Measurements from ENCODE around the gene TXLNB. TPM values are rescaled to one million over a fixed set of nuclear protein-coding genes. Genes with fewer than 3 reads are reported as not detected.

TXLNB gene
- total RNA-seq, 2 experiments from 2014 or later: 0.11 to 0.22 TPM

DNA sequence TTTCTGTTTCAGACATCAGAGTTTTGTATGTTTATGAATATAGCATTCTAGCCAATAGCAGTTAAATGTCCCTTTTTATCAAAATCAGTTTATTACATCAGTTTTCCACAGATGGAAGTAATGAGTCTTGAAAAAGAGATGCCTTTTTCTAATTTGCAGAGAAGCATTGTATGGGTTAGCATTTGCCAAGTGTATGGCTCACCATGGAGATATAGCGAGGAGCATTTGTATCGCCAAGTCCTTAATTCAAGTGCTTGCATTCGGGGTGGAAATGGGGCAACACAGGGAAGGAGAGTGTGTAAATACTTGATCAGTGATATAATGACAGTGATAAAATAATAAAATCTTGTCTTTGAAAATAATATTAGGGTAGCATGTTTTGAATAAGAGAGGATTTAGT lies 42.9 kb downstream of the TXLNB start:
- no peaks in the 10 kb centered on the region for H3K36me3 Mint-ChIP-seq (ENCODE audit: low read depth)
- TF ChIP-seq, protein P1, sequence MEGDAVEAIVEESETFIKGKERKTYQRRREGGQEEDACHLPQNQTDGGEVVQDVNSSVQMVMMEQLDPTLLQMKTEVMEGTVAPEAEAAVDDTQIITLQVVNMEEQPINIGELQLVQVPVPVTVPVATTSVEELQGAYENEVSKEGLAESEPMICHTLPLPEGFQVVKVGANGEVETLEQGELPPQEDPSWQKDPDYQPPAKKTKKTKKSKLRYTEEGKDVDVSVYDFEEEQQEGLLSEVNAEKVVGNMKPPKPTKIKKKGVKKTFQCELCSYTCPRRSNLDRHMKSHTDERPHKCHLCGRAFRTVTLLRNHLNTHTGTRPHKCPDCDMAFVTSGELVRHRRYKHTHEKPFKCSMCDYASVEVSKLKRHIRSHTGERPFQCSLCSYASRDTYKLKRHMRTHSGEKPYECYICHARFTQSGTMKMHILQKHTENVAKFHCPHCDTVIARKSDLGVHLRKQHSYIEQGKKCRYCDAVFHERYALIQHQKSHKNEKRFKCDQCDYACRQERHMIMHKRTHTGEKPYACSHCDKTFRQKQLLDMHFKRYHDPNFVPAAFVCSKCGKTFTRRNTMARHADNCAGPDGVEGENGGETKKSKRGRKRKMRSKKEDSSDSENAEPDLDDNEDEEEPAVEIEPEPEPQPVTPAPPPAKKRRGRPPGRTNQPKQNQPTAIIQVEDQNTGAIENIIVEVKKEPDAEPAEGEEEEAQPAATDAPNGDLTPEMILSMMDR (IDR thresholded peaks at IDR 0.05): no peak
- intact Hi-C loops (cut with micrococcal nuclease): no loop called here
- peaks cover 51% of the 10 kb centered on the region for H3K4me1 Mint-ChIP-seq (ENCODE audit: low read depth)
- DNase-seq (no peak), ATAC-seq (no peak)
- no peaks in the 10 kb centered on the region for H3K27me3 Mint-ChIP-seq
- H3K27ac Mint-ChIP-seq: no peak overlapping the region
- H3K4me3 Mint-ChIP-seq: no peak overlapping the region
- ChIA-PET CTCF (interaction anchor here (2.1 to 2.3 kb wide), 2 partner anchors 29 to 116 kb away, joined by 12 read pairs; no protein-coding TSS in a partner anchor), POLR2A (no interaction called here)
- peaks cover 2% of the 10 kb centered on the region for H3K9me3 Mint-ChIP-seq

DNA sequence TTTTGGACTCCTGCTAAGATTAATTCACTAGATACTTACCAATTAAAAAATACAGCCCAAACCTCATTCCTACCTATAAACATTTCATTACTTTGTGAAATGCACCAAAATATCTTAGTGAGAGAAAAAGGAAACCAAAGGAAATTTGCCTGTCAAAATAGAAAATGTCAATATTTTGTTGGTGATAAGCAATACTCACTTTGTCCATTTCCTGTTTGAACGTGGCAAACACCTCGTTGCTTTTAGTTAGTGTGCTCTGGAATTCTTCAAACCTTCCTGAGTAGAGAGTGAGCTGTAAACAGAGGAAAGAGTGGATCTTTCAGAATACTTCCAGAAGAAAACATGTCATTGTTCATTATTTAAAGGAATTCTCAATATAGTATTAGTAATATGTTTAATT lies 44.2 kb downstream of the TXLNB start:
- peak overlapping the region; percentile 59 for H3K27ac Mint-ChIP-seq
- ChIA-PET POLR2A (no interaction called here), CTCF (no interaction called here)
- no peaks in the 10 kb centered on the region for H3K27me3 Mint-ChIP-seq
- no peak for ATAC-seq
- peaks cover 2% of the 10 kb centered on the region for H3K9me3 Mint-ChIP-seq
- no peaks in the 10 kb centered on the region for H3K36me3 Mint-ChIP-seq (ENCODE audit: low read depth)
- H3K4me1 Mint-ChIP-seq (ENCODE audit: low read depth): peaks cover 48% of the 10 kb centered on the region
- intact Hi-C loops (cut with micrococcal nuclease): no loop called here
- DNase-seq: no peak
- TF ChIP-seq, protein P1 (IDR thresholded peaks at IDR 0.05): no peak
- no peak overlapping the region for H3K4me3 Mint-ChIP-seq

DNA sequence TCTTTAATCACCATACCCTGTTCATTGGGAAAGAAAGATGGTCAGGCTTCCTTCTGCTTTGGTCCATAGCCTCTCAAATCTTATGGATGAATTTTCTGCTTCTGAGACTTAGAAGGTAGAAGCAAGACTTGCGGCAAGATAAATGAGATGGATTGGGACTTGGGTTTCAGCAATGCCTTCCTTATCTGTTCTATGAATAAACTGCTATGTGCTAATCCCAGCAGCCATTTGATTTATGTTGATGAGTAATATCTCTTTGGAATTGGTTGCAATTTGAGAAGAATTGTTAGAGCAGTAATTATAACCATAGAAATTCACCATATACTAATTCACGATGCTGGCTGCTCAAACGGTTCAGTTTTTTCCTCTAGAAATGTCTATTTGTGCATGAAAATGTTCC lies 48.3 kb downstream of the TXLNB start:
- intact Hi-C loops (cut with micrococcal nuclease): no loop called here
- Mint-ChIP-seq H3K27me3 (no peaks in the 10 kb centered on the region), H3K9me3 (peaks cover 1% of the 10 kb centered on the region), H3K27ac (no peak overlapping the region), H3K36me3 (ENCODE audit: low read depth) (no peaks in the 10 kb centered on the region), H3K4me3 (no peak overlapping the region), H3K4me1 (ENCODE audit: low read depth) (peaks cover 11% of the 10 kb centered on the region)
- TF ChIP-seq, protein P1 (IDR thresholded peaks at IDR 0.05): no peak
- DNase-seq: no peak
- CTCF ChIA-PET: interaction anchor here (1.0 to 1.5 kb wide), 3 partner anchors 9 to 126 kb away, joined by 3 to 4 read pairs (median 3); no protein-coding TSS in a partner anchor
- ATAC-seq: no peak
- POLR2A ChIA-PET: no interaction called here

DNA sequence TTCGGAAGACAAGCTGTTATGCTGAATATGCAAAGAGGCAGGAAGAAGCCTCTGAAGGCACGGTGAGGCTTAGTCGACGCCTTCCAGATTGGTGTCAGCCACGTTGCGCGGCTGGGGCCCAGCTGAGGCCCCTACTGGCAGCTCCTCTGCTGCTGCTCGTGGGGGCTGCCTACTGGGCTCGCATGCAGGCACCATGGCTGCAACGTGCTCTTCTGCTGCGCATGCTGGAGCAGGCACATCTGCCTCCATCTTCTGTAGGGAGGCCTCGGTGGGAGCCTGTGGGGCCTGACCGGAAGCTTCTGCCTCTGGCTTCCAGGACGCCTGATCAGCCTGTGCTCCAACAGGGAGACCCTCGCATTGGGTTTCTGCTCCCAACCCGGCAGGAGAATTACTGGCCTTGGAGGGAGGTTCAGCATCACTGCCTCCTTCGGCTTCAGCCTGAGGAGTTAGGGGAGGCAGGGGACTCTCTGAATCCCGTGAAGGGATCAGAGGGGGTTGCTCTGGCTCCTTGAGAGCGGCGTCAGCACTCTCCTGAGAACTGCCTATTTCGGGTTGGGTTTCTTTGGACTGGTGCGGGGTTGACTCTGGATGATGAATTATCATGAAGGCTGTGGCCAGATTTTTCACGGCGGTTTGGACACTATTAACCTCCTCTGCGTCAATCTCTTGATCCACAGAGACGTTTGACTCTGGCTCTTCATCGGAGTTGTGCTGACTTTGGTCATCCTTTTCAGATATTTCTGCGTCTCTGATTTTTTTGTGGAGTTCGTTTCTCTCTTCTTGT lies 49.1 kb downstream of the TXLNB start:
- ChIA-PET CTCF (interaction anchor here (1.0 to 2.7 kb wide), 3 partner anchors 11 to 122 kb away, joined by 3 to 9 read pairs (median 6); no protein-coding TSS in a partner anchor), POLR2A (no interaction called here)
- Mint-ChIP-seq H3K36me3 (ENCODE audit: low read depth) (no peaks in the 10 kb centered on the region), H3K4me3 (no peak overlapping the region), H3K4me1 (ENCODE audit: low read depth) (peaks cover 6% of the 10 kb centered on the region), H3K27ac (no peak overlapping the region), H3K9me3 (no peaks in the 10 kb centered on the region), H3K27me3 (no peaks in the 10 kb centered on the region)
- TF ChIP-seq, protein P1 (IDR thresholded peaks at IDR 0.05): no peak
- intact Hi-C loops (cut with micrococcal nuclease): no loop called here
- ATAC-seq (no peak), DNase-seq (no peak)
